HL-60 (cell line): ENCODE results near the gene MYH14.

Experiments
- CTCF ChIP-seq: IDR thresholded peaks from one replicate; pipeline ENCODE4 v1.5.1; 2011; ENCODE audit warnings: low read length, control low read depth, inconsistent platforms; ENCODE audit not compliant: insufficient read depth
- GABPA ChIP-seq: IDR thresholded peaks from 2 replicates; pipeline ENCODE4 v1.6.1; 2012; ENCODE audit warnings: low read depth

GRCh38 chr19:50309396-50310125 is 106.1 kb downstream of the MYH14 start:
- TF ChIP-seq CTCF (no peak), GABPA (no peak)
